Measurements from ENCODE around the gene GJB1. TPM values are rescaled to one million over a fixed set of nuclear protein-coding genes. Genes with fewer than 3 reads are reported as not detected.

Gene GJB1
- total RNA-seq, 1 donor from 2014 or later: not detected

Other genes starting within 250 kb of the GJB1 start
- 95.0 TPM for gene SNX12, start 154.9 kb upstream of the GJB1 start, total RNA-seq (ENCODE audit: unreplicated experiment)
- gene FOXO4, start 127.4 kb upstream of the GJB1 start, total RNA-seq (ENCODE audit: unreplicated experiment): 16.4 TPM
- gene CXorf65, start 116.5 kb upstream of the GJB1 start, total RNA-seq (ENCODE audit: unreplicated experiment): not detected
- not detected for gene IL2RG, start 111.6 kb upstream of the GJB1 start, total RNA-seq (ENCODE audit: unreplicated experiment)
- 128 TPM for gene MED12, start 104.6 kb upstream of the GJB1 start, total RNA-seq (ENCODE audit: unreplicated experiment)
- gene NLGN3, start 78.4 kb upstream of the GJB1 start, total RNA-seq (ENCODE audit: unreplicated experiment): 1.7 TPM
- 78.1 TPM for gene ZMYM3, start 30.9 kb downstream of the GJB1 start, total RNA-seq (ENCODE audit: unreplicated experiment)
- gene NONO, start 60.4 kb downstream of the GJB1 start, total RNA-seq (ENCODE audit: unreplicated experiment): 549 TPM
- gene ITGB1BP2, start 78.5 kb downstream of the GJB1 start, total RNA-seq (ENCODE audit: unreplicated experiment): 2.8 TPM
- 50.6 TPM for gene TAF1, start 143.1 kb downstream of the GJB1 start, total RNA-seq (ENCODE audit: unreplicated experiment)

Measured in endothelial cell (in vitro differentiated cells).